ENCODE measurements around the gene STUM. TPM values are rescaled to one million over a fixed set of nuclear protein-coding genes. Genes with fewer than 3 reads are reported as not detected.
"Not testable (repeated sequence)": the region's sequence is repeated elsewhere in the genome, so short reads cannot be mapped to it uniquely, and the experiment has no call there.

STUM gene
- total and polyA plus RNA-seq, 2 donors from 2014 or later, result 1.6 to 1.9 TPM

DNA sequence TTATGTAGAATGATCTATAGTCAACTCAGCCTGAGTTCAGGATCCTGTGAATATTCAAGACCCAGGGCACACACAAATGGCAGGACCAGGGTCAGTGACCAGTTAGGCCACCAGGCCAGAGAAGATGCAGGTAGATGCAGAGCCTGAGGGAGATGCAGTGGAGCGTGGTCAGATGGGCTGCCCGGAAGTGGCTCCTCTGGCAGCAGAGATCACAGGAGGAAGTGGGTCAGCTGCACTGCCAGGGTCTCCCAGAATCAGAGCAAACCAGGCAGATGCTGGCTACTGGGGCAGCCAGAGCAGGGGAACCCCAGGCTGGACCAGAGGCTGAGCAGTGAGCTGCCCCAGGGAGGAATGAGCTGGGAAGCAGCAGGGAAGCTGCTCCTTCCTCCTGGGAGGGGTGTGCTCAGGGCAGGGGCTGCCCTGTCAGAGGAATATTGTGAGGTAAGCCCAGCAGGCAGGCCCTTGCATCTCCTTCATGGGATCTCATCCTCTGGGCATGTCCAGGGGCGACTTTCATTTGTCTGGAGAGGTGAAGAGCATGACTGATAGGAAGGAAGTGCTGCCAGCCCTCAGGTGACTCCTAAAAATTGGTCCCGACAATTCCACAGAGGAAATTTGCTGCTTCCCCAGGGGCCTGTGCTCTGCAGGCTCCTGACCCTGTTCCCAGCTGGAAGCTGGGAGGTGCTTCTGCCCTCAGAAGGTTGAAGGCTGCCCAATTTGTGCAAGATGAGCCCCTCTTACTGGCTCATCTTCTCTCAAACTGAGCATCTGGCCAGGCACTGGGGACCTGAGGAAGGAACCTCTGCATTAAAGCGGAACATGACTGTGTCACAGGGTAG is 49.3 kb downstream of the STUM start:
- FAIRE-seq (no peak), DNase-seq (no peak)
- no peaks in the 10 kb centered on the region for H3K27me3 ChIP-seq (ENCODE audit: control insufficient read depth, insufficient read depth, low read length)
- intact Hi-C loops (cut with DNase I), result no loop called here
- peaks cover 0 to 2% (median 0%) of the 10 kb centered on the region in 3 donors for H3K4me1 ChIP-seq (ENCODE audit: control insufficient read depth in 2 of 3, insufficient read depth in 2 of 3, low read depth in 1 of 3, low read length in 3 of 3)
- H3K4me3 ChIP-seq (ENCODE audit: low read length in 3 of 3), result no peak overlapping the region
- TF ChIP-seq CTCF (IDR thresholded peaks at IDR 0.05; ENCODE audit: borderline replicate concordance, extremely low read depth, insufficient read depth), result no peak
- H3K9me3 ChIP-seq (ENCODE audit: control insufficient read depth in 2 of 3, insufficient read depth in 1 of 3, low read length in 3 of 3), result no peaks in the 10 kb centered on the region
- no peaks in the 10 kb centered on the region for H3K36me3 ChIP-seq (ENCODE audit: control insufficient read depth in 2 of 3, insufficient read depth in 3 of 3, low read length in 3 of 3)
- H3K9ac ChIP-seq (ENCODE audit: low read length in 3 of 3), result no peak overlapping the region
- H3K27ac ChIP-seq (ENCODE audit: low read depth in 2 of 2, low read length in 2 of 2), result no peak overlapping the region

DNA sequence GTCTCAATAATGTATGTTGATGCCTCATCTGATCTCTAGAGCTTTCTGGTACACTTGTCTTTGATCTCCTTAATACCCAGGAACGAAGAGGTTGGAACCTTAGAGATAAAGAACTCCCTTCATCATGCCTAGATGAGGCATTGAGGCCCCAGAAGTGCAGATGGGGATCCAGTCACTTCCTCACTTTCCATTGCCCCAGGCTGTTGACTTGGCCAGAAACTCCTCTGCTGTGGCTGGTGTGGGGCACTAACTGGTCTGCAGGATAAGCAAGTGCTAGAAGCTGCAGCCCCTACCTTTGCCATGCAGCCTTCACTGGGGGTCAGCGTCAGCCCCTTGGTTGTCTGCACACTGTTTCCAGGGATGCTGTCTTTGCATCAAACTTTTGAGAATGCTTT is 49.9 kb downstream of the STUM start:
- no peaks in the 10 kb centered on the region for H3K36me3 ChIP-seq (ENCODE audit: control insufficient read depth in 2 of 3, insufficient read depth in 3 of 3, low read length in 3 of 3)
- FAIRE-seq (no peak), DNase-seq (no peak)
- H3K4me3 ChIP-seq (ENCODE audit: low read length in 3 of 3), result no peak overlapping the region
- H3K27me3 ChIP-seq (ENCODE audit: control insufficient read depth, insufficient read depth, low read length), result no peaks in the 10 kb centered on the region
- H3K9ac ChIP-seq (ENCODE audit: low read length in 3 of 3), result no peak overlapping the region
- H3K9me3 ChIP-seq (ENCODE audit: control insufficient read depth in 2 of 3, insufficient read depth in 1 of 3, low read length in 3 of 3), result no peaks in the 10 kb centered on the region
- intact Hi-C loops (cut with DNase I), result no loop called here
- H3K27ac ChIP-seq (ENCODE audit: low read depth in 2 of 2, low read length in 2 of 2), result no peak overlapping the region
- H3K4me1 ChIP-seq (ENCODE audit: control insufficient read depth in 2 of 3, insufficient read depth in 2 of 3, low read depth in 1 of 3, low read length in 3 of 3), result peaks cover 0 to 3% (median 0%) of the 10 kb centered on the region in 3 donors
- TF ChIP-seq CTCF (IDR thresholded peaks at IDR 0.05; ENCODE audit: borderline replicate concordance, extremely low read depth, insufficient read depth), result no peak

DNA sequence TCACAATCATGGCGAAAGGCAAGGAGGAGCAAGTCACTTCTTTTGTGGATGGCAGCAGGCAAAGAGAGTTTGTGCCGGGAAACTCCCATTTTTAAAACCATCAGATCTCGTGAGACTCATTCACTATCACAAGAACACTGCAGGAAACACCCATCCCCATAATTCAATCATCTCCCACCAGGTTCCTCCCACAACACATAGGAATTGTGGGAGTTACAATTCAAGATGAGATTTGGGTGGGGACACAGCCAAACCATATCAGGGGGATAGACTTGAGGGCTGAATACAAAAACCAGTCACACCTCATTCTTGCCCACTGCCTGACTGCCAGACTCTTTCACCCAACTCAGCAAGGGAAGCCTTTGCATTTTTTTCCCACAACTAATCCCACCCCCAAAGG is 50.4 kb downstream of the STUM start:
- intact Hi-C loops (cut with DNase I); H3K36me3 ChIP-seq (ENCODE audit: control insufficient read depth in 2 of 3, insufficient read depth in 3 of 3, low read length in 3 of 3); H3K27me3 ChIP-seq (ENCODE audit: control insufficient read depth, insufficient read depth, low read length); H3K9me3 ChIP-seq (ENCODE audit: control insufficient read depth in 2 of 3, insufficient read depth in 1 of 3, low read length in 3 of 3); H3K9ac ChIP-seq (ENCODE audit: low read length in 3 of 3); DNase-seq; H3K27ac ChIP-seq (ENCODE audit: low read depth in 2 of 2, low read length in 2 of 2); H3K4me1 ChIP-seq (ENCODE audit: control insufficient read depth in 2 of 3, insufficient read depth in 2 of 3, low read depth in 1 of 3, low read length in 3 of 3); FAIRE-seq; H3K4me3 ChIP-seq (ENCODE audit: low read length in 3 of 3): not testable (repeated sequence)

GRCh38 chr1:226599636-226600238 is 51.2 kb downstream of the STUM start:
- no peak for FAIRE-seq

More at GRCh38 chr1:226599636-226600238, 51.2 kb downstream of the STUM start:
- intact Hi-C loops (cut with DNase I), result no loop called here
- DNase-seq, result no peak
- TF ChIP-seq CTCF (IDR thresholded peaks at IDR 0.05; ENCODE audit: borderline replicate concordance, extremely low read depth, insufficient read depth), result no peak
- Histone ChIP-seq H3K36me3 (ENCODE audit: control insufficient read depth in 2 of 3, insufficient read depth in 3 of 3, low read length in 3 of 3) (no peaks in the 10 kb centered on the region), H3K9ac (ENCODE audit: low read length in 3 of 3) (no peak overlapping the region), H3K4me1 (ENCODE audit: control insufficient read depth in 2 of 3, insufficient read depth in 2 of 3, low read depth in 1 of 3, low read length in 3 of 3) (peaks cover 0 to 3% (median 0%) of the 10 kb centered on the region in 3 donors), H3K9me3 (ENCODE audit: control insufficient read depth in 2 of 3, insufficient read depth in 1 of 3, low read length in 3 of 3) (no peaks in the 10 kb centered on the region), H3K27me3 (ENCODE audit: control insufficient read depth, insufficient read depth, low read length) (no peaks in the 10 kb centered on the region), H3K4me3 (ENCODE audit: low read length in 3 of 3) (no peak overlapping the region), H3K27ac (ENCODE audit: low read depth in 2 of 2, low read length in 2 of 2) (no peak overlapping the region)
